Nucleus accumbens (tissue), 56 donors: ENCODE data around the gene TLE4.
"Not testable (repeated sequence)": the region's sequence is repeated elsewhere in the genome, so short reads cannot be mapped to it uniquely, and the experiment has no call there.

Experiments
- DNase-seq, 56 donors: peaks; one replicate each; lab custom pipeline; 2025; lab: John Stamatoyannopoulos, UW

Gene TLE4

GRCh38 chr9:79708541-79708940 is 136.8 kb downstream of the TLE4 start:
- DNase-seq = no peak

- DNase-seq = peak in 27 of 56 donors; percentile 8 to 65 (median 28)
Observed at GRCh38 chr9:79709743-79710674, 138.2 kb downstream of the TLE4 start.

- DNase-seq = no peak
Observed at GRCh38 chr9:79711874-79712273, 140.1 kb downstream of the TLE4 start.

GRCh38 chr9:79719021-79719420 is 147.3 kb downstream of the TLE4 start:
- DNase-seq = no peak

GRCh38 chr9:79719989-79720388 is 148.2 kb downstream of the TLE4 start:
- no peak for DNase-seq

GRCh38 chr9:79731171-79731890 is 159.6 kb downstream of the TLE4 start:
- peak in 13 of 56 donors; percentile 2 to 44 (median 15) for DNase-seq

GRCh38 chr9:79735023-79735779 is 163.4 kb downstream of the TLE4 start:
- DNase-seq = no peak

GRCh38 chr9:79736051-79736450 is 164.3 kb downstream of the TLE4 start:
- no peak for DNase-seq

- DNase-seq = no peak
Observed at GRCh38 chr9:79741381-79741780, 169.6 kb downstream of the TLE4 start.

- peak in 8 of 56 donors; percentile 3 to 31 (median 8) for DNase-seq
Observed at GRCh38 chr9:79742110-79742721, 170.5 kb downstream of the TLE4 start.

GRCh38 chr9:79744521-79744920 is 172.8 kb downstream of the TLE4 start:
- no peak for DNase-seq

GRCh38 chr9:79745752-79746336 is 174.1 kb downstream of the TLE4 start:
- DNase-seq = no peak

- DNase-seq = not testable (repeated sequence)
Observed at GRCh38 chr9:79751895-79752466, 180.2 kb downstream of the TLE4 start.

GRCh38 chr9:79756414-79756813 is 184.6 kb downstream of the TLE4 start:
- DNase-seq = no peak

- no peak for DNase-seq
Observed at GRCh38 chr9:79757074-79757473, 185.3 kb downstream of the TLE4 start.

- no peak for DNase-seq
Observed at GRCh38 chr9:79757881-79758669, 186.3 kb downstream of the TLE4 start.

- DNase-seq = no peak
Observed at GRCh38 chr9:79759460-79759859, 187.7 kb downstream of the TLE4 start.

- DNase-seq = no peak
Observed at GRCh38 chr9:79762070-79762469, 190.3 kb downstream of the TLE4 start.
